H9 (cell line): ENCODE results near the gene GPR137. TPM values are rescaled to one million over a fixed set of nuclear protein-coding genes. Genes with fewer than 3 reads are reported as not detected.

Experiments used
- DNase-seq: peaks from one replicate; pipeline ENCODE4 v3.0.0-alpha.2; 2017
- H2AFZ ChIP-seq: one replicate; pipeline ENCODE4 v1.6.1; 2013; ENCODE audit warnings: mild to moderate bottlenecking, low read length, control low read depth, moderate library complexity
- H2AK5ac ChIP-seq: 2 replicates; pipeline ENCODE4 v1.6.1; 2013; ENCODE audit warnings: low read length, control low read depth, mixed read lengths; ENCODE audit not compliant: insufficient read length
- H2BK120ac ChIP-seq: one replicate; pipeline ENCODE4 v1.6.1; 2013; ENCODE audit warnings: low read depth, mild to moderate bottlenecking, low read length, control low read depth, inconsistent platforms; ENCODE audit not compliant: poor library complexity, severe bottlenecking
- H2BK12ac ChIP-seq: 2 replicates; pipeline ENCODE4 v1.6.1; 2013; ENCODE audit warnings: low read length, control low read depth, mixed read lengths, low read depth; ENCODE audit not compliant: insufficient read length
- H2BK15ac ChIP-seq: 2 replicates; pipeline ENCODE4 v1.6.1; 2013; ENCODE audit warnings: low read depth, low read length, control low read depth
- H2BK20ac ChIP-seq: one replicate; pipeline ENCODE4 v1.6.1; 2013; ENCODE audit warnings: low read depth, mild to moderate bottlenecking, low read length, control low read depth, inconsistent platforms; ENCODE audit not compliant: poor library complexity, severe bottlenecking
- H2BK5ac ChIP-seq: 2 replicates; pipeline ENCODE4 v1.6.1; 2013; ENCODE audit warnings: low read length, control low read depth, mixed read lengths; ENCODE audit not compliant: insufficient read length
- H3K14ac ChIP-seq: 2 replicates; pipeline ENCODE4 v1.6.1; 2013; ENCODE audit warnings: low read length, control low read depth; ENCODE audit not compliant: insufficient read depth
- H3K18ac ChIP-seq: 2 replicates; pipeline ENCODE4 v1.6.1; 2013; ENCODE audit warnings: low read depth, mild to moderate bottlenecking, mixed read lengths, low read length, control low read depth; ENCODE audit not compliant: insufficient read length
- H3K23ac ChIP-seq: 2 replicates; pipeline ENCODE4 v1.6.1; 2013; ENCODE audit warnings: low read length, control low read depth, mixed read lengths, low read depth; ENCODE audit not compliant: insufficient read length
- H3K23me2 ChIP-seq: 2 replicates; pipeline ENCODE4 v1.6.1; 2013; ENCODE audit warnings: low read depth, mild to moderate bottlenecking, mixed read lengths, low read length, control low read depth; ENCODE audit not compliant: insufficient read length, poor library complexity, severe bottlenecking
- H3K27ac ChIP-seq: 2 replicates; pipeline ENCODE4 v1.5.1; 2013; ENCODE audit warnings: low read length, control low read depth, mixed read lengths, low read depth; ENCODE audit not compliant: insufficient read length
- H3K27me3 ChIP-seq: 2 replicates; pipeline ENCODE4 v1.6.1; 2013; ENCODE audit warnings: low read length, control low read depth, inconsistent platforms; ENCODE audit not compliant: insufficient read depth
- H3K4ac ChIP-seq: 2 replicates; pipeline ENCODE4 v1.6.1; 2013; ENCODE audit warnings: low read depth, mild to moderate bottlenecking, control low read depth, inconsistent platforms, low read length, moderate library complexity
- H3K4me1 ChIP-seq: 2 replicates; pipeline ENCODE4 v1.6.1; 2013; ENCODE audit warnings: low read length, control low read depth, inconsistent platforms; ENCODE audit not compliant: insufficient read depth
- H3K4me2 ChIP-seq: 2 replicates; pipeline ENCODE4 v1.6.1; 2013; ENCODE audit warnings: low read length, control low read depth, mixed read lengths; ENCODE audit not compliant: insufficient read length, insufficient read depth
- H3K56ac ChIP-seq: 2 replicates; pipeline ENCODE4 v1.6.1; 2013; ENCODE audit warnings: low read depth, mild to moderate bottlenecking, mixed read lengths, low read length, control low read depth; ENCODE audit not compliant: insufficient read length
- H3K79me1 ChIP-seq: 2 replicates; pipeline ENCODE4 v1.6.1; 2013; ENCODE audit warnings: low read depth, mild to moderate bottlenecking, moderate library complexity, low read length, control low read depth, inconsistent platforms; ENCODE audit not compliant: insufficient read depth, poor library complexity, severe bottlenecking
- H3K79me2 ChIP-seq: 2 replicates; pipeline ENCODE4 v1.6.1; 2013; ENCODE audit warnings: low read length, control low read depth, inconsistent platforms; ENCODE audit not compliant: insufficient read depth
- H3K9ac ChIP-seq: 2 replicates; pipeline ENCODE4 v1.6.1; 2013; ENCODE audit warnings: low read length, control low read depth, mixed read lengths; ENCODE audit not compliant: insufficient read length; ENCODE audit errors: extremely low read depth
- H3K9me3 ChIP-seq: one replicate; pipeline ENCODE4 v1.6.1; 2013; ENCODE audit warnings: low read depth, low read length, inconsistent platforms; ENCODE audit not compliant: control insufficient read depth
- H3T11ph ChIP-seq: one replicate; pipeline ENCODE4 v1.6.1; 2013; ENCODE audit warnings: mild to moderate bottlenecking, low read length, control low read depth, inconsistent platforms
- H4K20me1 ChIP-seq: one replicate; pipeline ENCODE4 v1.6.1; 2013; ENCODE audit not compliant: control insufficient read depth, insufficient read length, insufficient read depth
- H4K5ac ChIP-seq: 2 replicates; pipeline ENCODE4 v1.6.1; 2013; ENCODE audit warnings: low read depth, mild to moderate bottlenecking, mixed read lengths, low read length, control low read depth; ENCODE audit not compliant: insufficient read length
- H4K8ac ChIP-seq: replicated peaks from 2 replicates; pipeline ENCODE4 v1.6.1; 2013; ENCODE audit warnings: low read length, control low read depth, mixed read lengths, low read depth; ENCODE audit not compliant: insufficient read length
- H4K91ac ChIP-seq: 2 replicates; pipeline ENCODE4 v1.6.1; 2013; ENCODE audit warnings: low read depth, mild to moderate bottlenecking, moderate library complexity, mixed read lengths, low read length, control low read depth; ENCODE audit not compliant: insufficient read length
- H3K27ac Mint-ChIP-seq, 3 experiments: 2 replicates in 2 of 3; 3 replicates in 1 of 3; pipeline ENCODE4 v1.8.0; 2020 to 2021; ENCODE audit warnings: mixed read lengths in 3 of 3, mild to moderate bottlenecking in 1 of 3, moderate library complexity in 1 of 3
- H3K27me3 Mint-ChIP-seq: 2 replicates; pipeline ENCODE4 v1.8.0; 2021; ENCODE audit warnings: low read depth, mild to moderate bottlenecking, moderate library complexity, mixed read lengths
- H3K36me3 Mint-ChIP-seq, 3 experiments: 2 replicates in 2 of 3; 3 replicates in 1 of 3; pipeline ENCODE4 v1.8.0; 2020 to 2021; ENCODE audit warnings: low read depth in 3 of 3, mixed read lengths in 3 of 3; ENCODE audit not compliant: insufficient read depth in 1 of 3
- H3K4me1 Mint-ChIP-seq, 2 experiments: 2 replicates each; pipeline ENCODE4 v1.8.0; 2020; ENCODE audit warnings: mixed read lengths in 2 of 2
- H3K4me3 Mint-ChIP-seq, 2 experiments: 2 replicates in 1 of 2; 3 replicates in 1 of 2; pipeline ENCODE4 v1.8.0; 2020 to 2021; ENCODE audit warnings: mild to moderate bottlenecking in 2 of 2, mixed read lengths in 2 of 2, moderate library complexity in 1 of 2
- H3K9me3 Mint-ChIP-seq, 2 experiments: 2 replicates in 1 of 2; 3 replicates in 1 of 2; pipeline ENCODE4 v1.8.0; 2020; ENCODE audit warnings: mild to moderate bottlenecking in 2 of 2, mixed read lengths in 2 of 2, moderate library complexity in 1 of 2
- CTCF ChIP-seq: fragments of 200-600 bp; sonication (generic); conservative IDR thresholded peaks from 3 replicates; pipeline ENCODE4 v1.8.0; 2021; ENCODE audit warnings: antibody characterized with exemption, mild to moderate bottlenecking
- WGBS: extraction: QIAGEN DNeasy Blood & Tissue Kit; methylation state at CpG from one replicate; pipeline ENCODE4 v1.1.7; 2013; ENCODE audit warnings: missing lambda C conversion rate, low lambda C conversion rate, mixed read lengths; ENCODE audit not compliant: insufficient read length; ENCODE audit errors: extremely low coverage; 5-methylcytosine and 5-hydroxymethylcytosine counted together
- total RNA-seq: library from RNA; stranded (reverse); gene quantifications from 2 replicates; pipeline ENCODE4 v1.2.1, GENCODE V29; 2021

The GPR137 gene
- total RNA-seq, 1 experiment from 2014 or later = 39.6 TPM

DNA sequence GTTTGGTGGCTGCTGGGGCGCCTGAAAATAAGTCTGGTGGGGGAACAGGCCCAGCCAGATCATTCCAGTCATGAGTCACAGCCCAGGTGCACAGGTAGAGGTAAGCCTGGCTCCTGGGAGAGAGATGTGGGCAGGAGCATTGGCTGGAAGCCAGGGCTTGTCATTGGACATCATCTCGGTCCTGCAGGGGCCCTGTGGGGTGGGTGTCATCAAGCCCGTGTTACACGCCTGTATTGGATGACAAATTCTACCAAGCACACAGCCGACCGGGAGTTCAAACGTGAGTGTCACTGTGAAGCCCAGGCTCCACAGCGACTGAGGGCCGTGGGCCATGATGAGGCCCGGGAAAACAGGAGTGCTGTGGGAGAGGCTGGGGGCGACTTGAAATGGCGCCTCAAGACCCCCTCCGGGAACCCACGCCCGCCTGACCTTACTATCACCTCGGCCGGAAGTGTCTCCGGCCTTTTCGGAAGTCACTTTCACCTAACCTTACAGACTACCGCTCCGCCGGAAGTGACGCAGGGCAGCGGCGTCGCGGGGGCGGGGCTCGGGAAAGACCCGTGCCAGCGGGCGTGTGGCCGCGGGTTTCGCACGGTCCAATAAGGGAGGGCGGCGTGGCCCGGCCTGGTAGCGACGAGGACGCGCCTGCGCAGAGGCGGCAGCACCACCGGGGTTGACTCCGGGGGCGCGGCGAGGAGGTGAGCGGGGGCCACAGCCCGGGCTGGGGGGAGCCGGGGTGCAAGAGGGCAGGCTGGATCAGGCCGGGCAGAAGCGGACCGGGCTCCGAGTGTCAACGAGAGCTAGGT, 45.0 kb upstream of the GPR137 start, which contains the start of gene FKBP2:
Gene FKBP2 (plus strand): TSS at position 661 of the 806 bp plus-strand sequence. CDS start 1,293 bp downstream, outside the sequence.
- H3K36me3 Mint-ChIP-seq = peaks cover 13 to 45% (median 26%) of the 10 kb centered on the region in 3 experiments
- no CpG with 5 or more reads among the region's 58 CpGs for WGBS
- Histone ChIP-seq H3K56ac (no peak within 1 kb of the TSS), H4K91ac (no peak within 1 kb of the TSS), H3T11ph (no peak within 1 kb of the TSS), H4K5ac (no peak within 1 kb of the TSS), H2BK5ac (no peak within 1 kb of the TSS), H3K4ac (no peak within 1 kb of the TSS; the same call in 1 of the 2 replicates), H2BK120ac (no peak within 1 kb of the TSS), H4K20me1 (no peaks in the 10 kb centered on the region), H2BK15ac (no peak within 1 kb of the TSS), H3K23ac (no peak within 1 kb of the TSS), H2BK20ac (no peak within 1 kb of the TSS), H2AK5ac (no peak within 1 kb of the TSS), H3K27me3 (no peaks in the 10 kb centered on the region), H3K9ac (peak within 1 kb of the TSS; percentile 46), H3K9me3 (no peaks in the 10 kb centered on the region), H3K18ac (peak within 1 kb of the TSS; percentile 80), H3K79me2 (peaks cover 3% of the 10 kb centered on the region; the same call in 1 of the 2 replicates), H3K27ac (no peak within 1 kb of the TSS), H2AFZ (no peak within 1 kb of the TSS), H3K23me2 (peaks cover 12% of the 10 kb centered on the region), H3K4me2 (peak within 1 kb of the TSS; percentile 81), H4K8ac (no peak within 1 kb of the TSS), H2BK12ac (no peak within 1 kb of the TSS), H3K14ac (peak within 1 kb of the TSS; percentile 80), H3K79me1 (no peaks in the 10 kb centered on the region), H3K4me1 (no peaks in the 10 kb centered on the region)
- peaks cover 22 to 28% of the 10 kb centered on the region in 2 experiments for H3K4me1 Mint-ChIP-seq
- peak within 1 kb of the TSS; percentile 99 for H3K27ac Mint-ChIP-seq
- H3K27me3 Mint-ChIP-seq = no peaks in the 10 kb centered on the region
- TF ChIP-seq CTCF = no peak
- H3K4me3 Mint-ChIP-seq = peak within 1 kb of the TSS; percentile 85 to 93
- peak; percentile 97 for DNase-seq
- H3K9me3 Mint-ChIP-seq = no peaks in the 10 kb centered on the region
